Activated CD8-positive, alpha-beta T cell treated with anti-CD3 and anti-CD28 coated beads for 36 hours (primary cell): ENCODE data around the gene DRAXIN. TPM values are rescaled to one million over a fixed set of nuclear protein-coding genes. Genes with fewer than 3 reads are reported as not detected.

Experiments
- ATAC-seq: fragments of 200-7000 bp; cut with Tn5 transposase; one replicate; pipeline ENCODE4 v1.10.0; 2021; ENCODE audit warnings: mild to moderate bottlenecking, moderate library complexity
- CTCF ChIA-PET: fragments of 350-600 bp; sonication (Branson Sonifier 250); formaldehyde crosslinking; loops from one replicate; lab custom pipeline; 2021; ENCODE audit warnings: antibody characterized with exemption; lab: Charles Lee
- POLR2A ChIA-PET: fragments of 350-600 bp; sonication (Branson Sonifier 250); formaldehyde crosslinking; loops from one replicate; lab custom pipeline; 2021; ENCODE audit warnings: antibody characterized with exemption; lab: Charles Lee
- DNase-seq: peaks from one replicate; pipeline ENCODE4 v3.0.0-alpha.2; 2020
- H3K27ac Mint-ChIP-seq: one replicate; pipeline ENCODE4 v1.8.0; 2021; ENCODE audit warnings: mild to moderate bottlenecking, mixed read lengths
- H3K27me3 Mint-ChIP-seq: one replicate; pipeline ENCODE4 v1.8.0; 2021; ENCODE audit warnings: mixed read lengths
- H3K36me3 Mint-ChIP-seq: one replicate; pipeline ENCODE4 v1.8.0; 2021; ENCODE audit warnings: low read depth, mixed read lengths
- H3K4me1 Mint-ChIP-seq: one replicate; pipeline ENCODE4 v1.8.0; 2021; ENCODE audit warnings: low read depth, mixed read lengths
- H3K4me3 Mint-ChIP-seq: one replicate; pipeline ENCODE4 v1.8.0; 2021; ENCODE audit warnings: mild to moderate bottlenecking, moderate library complexity, mixed read lengths
- H3K9me3 Mint-ChIP-seq: one replicate; pipeline ENCODE4 v1.8.0; 2021; ENCODE audit warnings: mixed read lengths
- intact Hi-C: fragments of 100-400 bp; cut with micrococcal nuclease; formaldehyde crosslinking; loops from one replicate; pipeline ENCODE4 v1.10.0; 2022
- total RNA-seq, 2 experiments: library from RNA; stranded (reverse); gene quantifications; one replicate each; pipeline ENCODE4 v1.2.3, GENCODE V29; 2021
- TF ChIP-seq, protein P1 (sequence below): fragments of 200-600 bp; IDR thresholded peaks from one replicate; pipeline ENCODE4 v1.8.0; 2022; ENCODE audit warnings: antibody characterized with exemption, mild to moderate bottlenecking

DRAXIN gene
- total RNA-seq, 2 experiments from 2014 or later: 0.18 to 0.20 TPM

- ATAC-seq (no peak), DNase-seq (no peak)
- H3K27ac Mint-ChIP-seq: no peak overlapping the region
- ChIA-PET POLR2A (interaction anchor here (1.0 kb wide), 2 partner anchors 41 to 146 kb away, joined by 3 to 4 read pairs; no protein-coding TSS in a partner anchor), CTCF (no interaction called here)
- H3K9me3 Mint-ChIP-seq: no peaks in the 10 kb centered on the region
- H3K27me3 Mint-ChIP-seq: peaks cover 12% of the 10 kb centered on the region
- H3K4me1 Mint-ChIP-seq: peaks cover 4% of the 10 kb centered on the region
- H3K4me3 Mint-ChIP-seq: no peak overlapping the region
- TF ChIP-seq, protein P1, sequence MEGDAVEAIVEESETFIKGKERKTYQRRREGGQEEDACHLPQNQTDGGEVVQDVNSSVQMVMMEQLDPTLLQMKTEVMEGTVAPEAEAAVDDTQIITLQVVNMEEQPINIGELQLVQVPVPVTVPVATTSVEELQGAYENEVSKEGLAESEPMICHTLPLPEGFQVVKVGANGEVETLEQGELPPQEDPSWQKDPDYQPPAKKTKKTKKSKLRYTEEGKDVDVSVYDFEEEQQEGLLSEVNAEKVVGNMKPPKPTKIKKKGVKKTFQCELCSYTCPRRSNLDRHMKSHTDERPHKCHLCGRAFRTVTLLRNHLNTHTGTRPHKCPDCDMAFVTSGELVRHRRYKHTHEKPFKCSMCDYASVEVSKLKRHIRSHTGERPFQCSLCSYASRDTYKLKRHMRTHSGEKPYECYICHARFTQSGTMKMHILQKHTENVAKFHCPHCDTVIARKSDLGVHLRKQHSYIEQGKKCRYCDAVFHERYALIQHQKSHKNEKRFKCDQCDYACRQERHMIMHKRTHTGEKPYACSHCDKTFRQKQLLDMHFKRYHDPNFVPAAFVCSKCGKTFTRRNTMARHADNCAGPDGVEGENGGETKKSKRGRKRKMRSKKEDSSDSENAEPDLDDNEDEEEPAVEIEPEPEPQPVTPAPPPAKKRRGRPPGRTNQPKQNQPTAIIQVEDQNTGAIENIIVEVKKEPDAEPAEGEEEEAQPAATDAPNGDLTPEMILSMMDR: no peak
- intact Hi-C loops: no loop called here
- no peaks in the 10 kb centered on the region for H3K36me3 Mint-ChIP-seq
These were observed 72.6 kb downstream of the DRAXIN start for GRCh38 chr1:11764115-11764514.

- Mint-ChIP-seq H3K4me1 (peaks cover 4% of the 10 kb centered on the region), H3K27me3 (peaks cover 12% of the 10 kb centered on the region), H3K36me3 (no peaks in the 10 kb centered on the region), H3K27ac (no peak overlapping the region), H3K9me3 (no peaks in the 10 kb centered on the region), H3K4me3 (no peak overlapping the region)
- DNase-seq (no peak), ATAC-seq (no peak)
- CTCF ChIA-PET: interaction anchor here (1.2 to 1.5 kb wide), 2 partner anchors 15 to 21 kb away, joined by 3 to 4 read pairs; no protein-coding TSS in a partner anchor
- TF ChIP-seq, protein P1: no peak
- intact Hi-C loops: no loop called here
- POLR2A ChIA-PET: interaction anchor here (1.0 to 1.7 kb wide), 2 partner anchors 145 kb away, joined by 4 read pairs; no protein-coding TSS in a partner anchor
These were observed 73.0 kb downstream of the DRAXIN start for GRCh38 chr1:11764519-11764918.

- ChIA-PET POLR2A (interaction anchor here (0.7 to 1.7 kb wide), 2 partner anchors 142 to 144 kb away, joined by 3 to 4 read pairs; no protein-coding TSS in a partner anchor), CTCF (interaction anchor here (1.2 to 1.5 kb wide), 3 partner anchors 16 to 102 kb away, joined by 3 to 5 read pairs (median 4); partner anchors contain the start of gene FBXO6)
- TF ChIP-seq, protein P1: no peak
- Mint-ChIP-seq H3K4me3 (no peak overlapping the region), H3K36me3 (no peaks in the 10 kb centered on the region), H3K4me1 (peaks cover 4% of the 10 kb centered on the region), H3K27me3 (peaks cover 12% of the 10 kb centered on the region), H3K27ac (no peak overlapping the region), H3K9me3 (no peaks in the 10 kb centered on the region)
- intact Hi-C loops: no loop called here
- ATAC-seq (no peak), DNase-seq (no peak)
These were observed 74.3 kb downstream of the DRAXIN start for GRCh38 chr1:11765661-11766428.

- ATAC-seq (no peak), DNase-seq (no peak)
- Mint-ChIP-seq H3K27me3 (peaks cover 10% of the 10 kb centered on the region), H3K4me3 (no peak overlapping the region), H3K9me3 (no peaks in the 10 kb centered on the region), H3K36me3 (no peaks in the 10 kb centered on the region), H3K27ac (no peak overlapping the region), H3K4me1 (peaks cover 4% of the 10 kb centered on the region)
- ChIA-PET CTCF (interaction anchor here (1.4 kb wide), 1 partner anchor 102 kb away, joined by 5 read pairs; the partner anchor contains the start of gene FBXO6), POLR2A (interaction anchor here (0.7 to 1.7 kb wide), 2 partner anchors 142 to 144 kb away, joined by 3 to 4 read pairs; no protein-coding TSS in a partner anchor)
- TF ChIP-seq, protein P1: no peak
- intact Hi-C loops: no loop called here
These were observed 74.9 kb downstream of the DRAXIN start for GRCh38 chr1:11766429-11766776.
